Measurements from ENCODE around the gene TGFBR1. TPM values are rescaled to one million over a fixed set of nuclear protein-coding genes. Genes with fewer than 3 reads are reported as not detected.
A peak's percentile ranks its signal among the peaks of the same experiment; 100 is the strongest.
"Not testable (repeated sequence)": the region's sequence is repeated elsewhere in the genome, so short reads cannot be mapped to it uniquely, and the experiment has no call there.

Gene TGFBR1
- polyA plus RNA-seq, 10 donors = 20.9 to 33.7 (median 26.0) TPM

GRCh38 chr9:99183616-99184015 lies 78.7 kb downstream of the TGFBR1 start:
- no peak for DNase-seq

GRCh38 chr9:99184110-99184474 lies 79.2 kb downstream of the TGFBR1 start:
- DNase-seq = peak in 1 of 3 donors; percentile 46

- DNase-seq = peak; percentile 94 to 97 (median 95)
Measured at GRCh38 chr9:99184475-99185347, 79.8 kb downstream of the TGFBR1 start.

GRCh38 chr9:99185348-99185632 lies 80.4 kb downstream of the TGFBR1 start:
- no peak for DNase-seq

GRCh38 chr9:99185934-99186333 lies 81.0 kb downstream of the TGFBR1 start:
- DNase-seq = no peak

GRCh38 chr9:99187311-99187710 lies 82.4 kb downstream of the TGFBR1 start:
- no peak for DNase-seq

GRCh38 chr9:99189186-99189585 lies 84.3 kb downstream of the TGFBR1 start:
- no peak for DNase-seq

- DNase-seq = no peak
Measured at GRCh38 chr9:99189887-99190596, 85.1 kb downstream of the TGFBR1 start.

GRCh38 chr9:99190597-99191283 lies 85.8 kb downstream of the TGFBR1 start:
- no peak for DNase-seq

- DNase-seq = no peak
Measured at GRCh38 chr9:99192786-99193465, 88.0 kb downstream of the TGFBR1 start.

- DNase-seq = no peak
Measured at GRCh38 chr9:99193466-99193821, 88.5 kb downstream of the TGFBR1 start.

- DNase-seq = not testable (repeated sequence)
Measured at GRCh38 chr9:99196484-99196883, 91.6 kb downstream of the TGFBR1 start.

GRCh38 chr9:99197124-99197630 lies 92.3 kb downstream of the TGFBR1 start:
- DNase-seq = no peak

- no peak for DNase-seq
Measured at GRCh38 chr9:99197987-99198386, 93.1 kb downstream of the TGFBR1 start.

- no peak for DNase-seq
Measured at GRCh38 chr9:99199938-99200539, 95.1 kb downstream of the TGFBR1 start.

GRCh38 chr9:99201603-99202002 lies 96.7 kb downstream of the TGFBR1 start:
- no peak for DNase-seq

Other genes with a start within 250 kb of the TGFBR1 start
- gene COL15A1, start 161.2 kb upstream of the TGFBR1 start, polyA plus RNA-seq (ENCODE audit: insufficient read length in 10 of 10) = 100 to 1,000 TPM; 167 to 233 (median 202) TPM
- gene ALG2, start 116.8 kb downstream of the TGFBR1 start, polyA plus RNA-seq (ENCODE audit: insufficient read length in 10 of 10) = 10 to 100 TPM; 16.6 to 25.2 (median 20.3) TPM
- gene SEC61B, start 117.2 kb downstream of the TGFBR1 start, polyA plus RNA-seq (ENCODE audit: insufficient read length in 10 of 10) = 100 to 1,000 TPM in 2 of 10 donors, 10 to 100 TPM in 8; 71.4 to 130 (median 90.7) TPM